Measurements from ENCODE around the gene PHKG2.

Gene PHKG2

GRCh38 chr16:30720694-30721093 lies 27.5 kb upstream of the PHKG2 start:
- Histone ChIP-seq H3K4me1 (ENCODE audit: low read length) (peaks cover 12% of the 10 kb centered on the region), H2AFZ (ENCODE audit: low read depth, low read length) (no peak overlapping the region), H4K20me1 (ENCODE audit: insufficient read depth, low read length) (no peaks in the 10 kb centered on the region; the same call in 1 of the 2 replicates), H3K79me2 (ENCODE audit: low read length) (peaks cover 58% of the 10 kb centered on the region), H3K36me3 (replicated peaks; ENCODE audit: low read depth, low read length) (peaks cover 81% of the 10 kb centered on the region), H3K9ac (ENCODE audit: low read length) (no peak overlapping the region), H3K9me3 (ENCODE audit: insufficient read depth, low read length) (no peaks in the 10 kb centered on the region), H3K27me3 (ENCODE audit: low read depth, low read length) (no peaks in the 10 kb centered on the region), H3K4me3 (ENCODE audit: low read length) (no peak overlapping the region), H3K27ac (ENCODE audit: low read length) (no peak overlapping the region), H3K4me2 (ENCODE audit: low read length) (no peak overlapping the region)
- no peak for TF ChIP-seq EZH2phosphoT487 (IDR thresholded peaks at IDR 0.05; ENCODE audit: low read depth)
- TF ChIP-seq CTCF (IDR thresholded peaks at IDR 0.05; ENCODE audit: low read depth, low read length), result no peak

- H3K36me3 ChIP-seq (replicated peaks; ENCODE audit: low read depth, low read length), result peaks cover 79% of the 10 kb centered on the region
- no peak overlapping the region for H3K9ac ChIP-seq (ENCODE audit: low read length)
- peaks cover 7% of the 10 kb centered on the region for H3K4me1 ChIP-seq (ENCODE audit: low read length)
- H3K4me2 ChIP-seq (ENCODE audit: low read length), result no peak overlapping the region
- H4K20me1 ChIP-seq (ENCODE audit: insufficient read depth, low read length), result no peaks in the 10 kb centered on the region; the same call in 1 of the 2 replicates
- H3K27ac ChIP-seq (ENCODE audit: low read length), result no peak overlapping the region
- TF ChIP-seq CTCF (IDR thresholded peaks at IDR 0.05; ENCODE audit: low read depth, low read length) (no peak), EZH2phosphoT487 (IDR thresholded peaks at IDR 0.05; ENCODE audit: low read depth) (no peak)
- H3K9me3 ChIP-seq (ENCODE audit: insufficient read depth, low read length), result no peaks in the 10 kb centered on the region
- no peak overlapping the region for H3K4me3 ChIP-seq (ENCODE audit: low read length)
- H3K79me2 ChIP-seq (ENCODE audit: low read length), result peaks cover 53% of the 10 kb centered on the region
- H3K27me3 ChIP-seq (ENCODE audit: low read depth, low read length), result no peaks in the 10 kb centered on the region
- no peak overlapping the region for H2AFZ ChIP-seq (ENCODE audit: low read depth, low read length)
Measured at GRCh38 chr16:30721167-30721566, 27.1 kb upstream of the PHKG2 start.

GRCh38 chr16:30721606-30722005 lies 26.6 kb upstream of the PHKG2 start:
- Histone ChIP-seq H3K27ac (ENCODE audit: low read length) (no peak overlapping the region), H3K9me3 (ENCODE audit: insufficient read depth, low read length) (no peaks in the 10 kb centered on the region), H3K9ac (ENCODE audit: low read length) (no peak overlapping the region), H4K20me1 (ENCODE audit: insufficient read depth, low read length) (no peaks in the 10 kb centered on the region; the same call in 1 of the 2 replicates), H3K4me3 (ENCODE audit: low read length) (no peak overlapping the region), H2AFZ (ENCODE audit: low read depth, low read length) (no peak overlapping the region), H3K4me2 (ENCODE audit: low read length) (no peak overlapping the region), H3K4me1 (ENCODE audit: low read length) (peaks cover 7% of the 10 kb centered on the region), H3K79me2 (ENCODE audit: low read length) (peaks cover 48% of the 10 kb centered on the region), H3K27me3 (ENCODE audit: low read depth, low read length) (no peaks in the 10 kb centered on the region), H3K36me3 (replicated peaks; ENCODE audit: low read depth, low read length) (peaks cover 77% of the 10 kb centered on the region)
- TF ChIP-seq CTCF (IDR thresholded peaks at IDR 0.05; ENCODE audit: low read depth, low read length) (no peak), EZH2phosphoT487 (IDR thresholded peaks at IDR 0.05; ENCODE audit: low read depth) (no peak)

GRCh38 chr16:30722443-30722842 lies 25.8 kb upstream of the PHKG2 start:
- H3K36me3 ChIP-seq (replicated peaks; ENCODE audit: low read depth, low read length), result peaks cover 69% of the 10 kb centered on the region
- H2AFZ ChIP-seq (ENCODE audit: low read depth, low read length), result no peak overlapping the region
- H3K27me3 ChIP-seq (ENCODE audit: low read depth, low read length), result no peaks in the 10 kb centered on the region
- TF ChIP-seq EZH2phosphoT487 (IDR thresholded peaks at IDR 0.05; ENCODE audit: low read depth) (no peak), CTCF (IDR thresholded peaks at IDR 0.05; ENCODE audit: low read depth, low read length) (no peak; the same call in 1 of the 2 replicates)
- no peak overlapping the region for H3K4me2 ChIP-seq (ENCODE audit: low read length)
- no peaks in the 10 kb centered on the region; the same call in 1 of the 2 replicates for H4K20me1 ChIP-seq (ENCODE audit: insufficient read depth, low read length)
- peaks cover 7% of the 10 kb centered on the region for H3K4me1 ChIP-seq (ENCODE audit: low read length)
- H3K9me3 ChIP-seq (ENCODE audit: insufficient read depth, low read length), result no peaks in the 10 kb centered on the region
- no peak overlapping the region for H3K4me3 ChIP-seq (ENCODE audit: low read length)
- no peak overlapping the region for H3K9ac ChIP-seq (ENCODE audit: low read length)
- H3K79me2 ChIP-seq (ENCODE audit: low read length), result peaks cover 47% of the 10 kb centered on the region
- H3K27ac ChIP-seq (ENCODE audit: low read length), result no peak overlapping the region
